GM21423 (cell line): Measurements from ENCODE around the gene SRSF12.
"Not testable (repeated sequence)": the region's sequence is repeated elsewhere in the genome, so short reads cannot be mapped to it uniquely, and the experiment has no call there.

ENCODE experiments used
- ATAC-seq: cut with Tn5 transposase; IDR thresholded peaks from one replicate; pipeline ENCODE4 v1.9.1; 2021; ENCODE audit warnings: mild to moderate bottlenecking, moderate library complexity; ENCODE audit not compliant: unreplicated experiment

SRSF12 gene

DNA sequence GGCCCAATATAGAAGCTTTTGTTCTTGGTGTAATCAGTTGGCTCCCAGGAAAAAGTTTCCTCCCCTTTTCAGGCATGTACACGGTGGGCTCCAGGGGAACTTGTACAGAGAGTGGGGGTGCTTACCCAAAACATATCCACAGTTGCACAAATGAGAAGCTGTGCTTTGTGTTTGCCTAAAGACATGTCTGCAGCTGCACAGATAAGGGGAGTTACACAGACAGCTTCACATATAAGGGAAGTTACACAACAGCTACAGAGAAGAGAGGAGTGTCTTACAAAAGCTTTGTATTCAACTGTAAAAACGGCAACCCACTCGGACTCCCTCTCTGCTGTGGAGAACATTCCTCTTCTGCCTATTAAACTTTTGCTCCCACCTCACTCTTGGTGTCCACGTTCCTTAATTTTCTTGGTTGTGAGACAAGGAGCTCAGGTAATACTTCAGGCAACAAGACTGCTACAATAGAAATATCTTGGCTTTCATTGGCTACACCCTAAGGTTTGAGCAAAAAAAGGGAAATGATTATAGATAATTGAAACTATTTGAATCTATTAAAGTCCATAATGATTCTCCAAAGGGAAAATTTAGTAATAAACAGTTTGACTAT lies 44.8 kb downstream of the SRSF12 start:
- ATAC-seq = no peak

GRCh38 chr6:89071036-89071435 lies 46.8 kb downstream of the SRSF12 start:
- no peak for ATAC-seq

DNA sequence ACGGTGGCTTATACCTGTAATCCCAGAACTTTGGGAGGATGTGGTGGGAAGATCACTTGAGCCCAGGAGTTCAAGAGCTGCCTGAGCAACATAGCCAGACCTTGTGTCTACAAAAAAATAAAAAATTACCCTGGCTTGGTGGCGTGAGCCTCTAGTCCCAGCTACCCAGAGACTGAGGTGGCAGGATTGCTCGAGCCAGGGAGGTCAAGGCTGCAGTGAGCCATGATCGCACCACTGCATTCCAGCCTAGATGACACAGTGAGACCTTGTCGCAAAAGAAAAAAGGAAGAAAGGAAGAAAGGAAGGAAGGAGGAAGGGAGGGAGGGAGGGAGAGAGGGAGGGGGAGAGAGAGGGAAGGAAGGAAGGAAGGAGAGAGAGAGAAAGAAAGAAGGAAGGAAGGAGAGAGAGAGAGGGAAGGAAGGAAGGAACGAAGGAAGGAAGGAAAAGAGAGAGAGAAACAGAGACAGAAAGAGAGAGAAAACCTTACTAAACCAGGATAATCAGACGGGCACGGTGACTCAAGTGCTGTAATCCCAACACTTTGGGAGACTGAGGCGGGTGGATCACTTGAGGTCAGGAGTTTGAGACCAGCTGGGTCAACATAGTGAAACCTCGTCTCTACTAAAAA lies 48.2 kb downstream of the SRSF12 start:
- ATAC-seq = no peak

- ATAC-seq = no peak
Measured at GRCh38 chr6:89068695-89069094, 49.2 kb downstream of the SRSF12 start.

- ATAC-seq = no peak
Measured at GRCh38 chr6:89067796-89068195, 50.1 kb downstream of the SRSF12 start.

DNA sequence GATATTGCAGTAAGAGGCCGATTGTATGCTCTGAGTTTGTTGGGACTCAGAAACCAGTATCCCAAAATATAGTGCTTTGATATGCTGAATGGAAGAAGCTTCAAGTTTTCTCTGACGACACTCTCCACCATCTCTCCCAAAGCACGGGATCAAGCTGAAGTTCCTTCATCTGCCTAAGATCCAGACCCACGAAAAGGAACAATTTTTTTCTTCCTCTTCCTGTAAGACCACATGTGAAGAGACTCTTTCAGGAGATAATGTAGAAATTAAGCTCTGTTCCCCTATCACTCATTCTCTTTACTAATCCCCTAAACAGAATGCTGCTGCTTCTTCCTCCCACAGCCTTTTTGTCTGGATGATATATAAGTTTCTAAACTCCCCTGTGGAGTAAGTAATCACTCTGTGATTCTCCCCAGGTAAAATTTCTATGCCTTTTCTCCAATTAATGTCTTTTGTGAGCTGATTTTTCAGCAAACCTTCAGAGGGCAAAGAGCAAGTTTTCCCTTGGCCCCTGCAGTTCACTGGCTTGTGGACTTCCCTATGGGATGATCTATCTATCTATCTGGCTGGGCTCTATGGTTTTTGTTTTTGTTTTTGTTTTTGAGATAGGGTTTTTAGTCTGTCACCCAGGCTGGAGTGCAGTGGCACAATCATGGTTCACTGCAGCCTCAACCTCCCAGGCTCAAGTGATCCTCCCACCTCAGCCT lies 50.8 kb downstream of the SRSF12 start:
- ATAC-seq = no peak

DNA sequence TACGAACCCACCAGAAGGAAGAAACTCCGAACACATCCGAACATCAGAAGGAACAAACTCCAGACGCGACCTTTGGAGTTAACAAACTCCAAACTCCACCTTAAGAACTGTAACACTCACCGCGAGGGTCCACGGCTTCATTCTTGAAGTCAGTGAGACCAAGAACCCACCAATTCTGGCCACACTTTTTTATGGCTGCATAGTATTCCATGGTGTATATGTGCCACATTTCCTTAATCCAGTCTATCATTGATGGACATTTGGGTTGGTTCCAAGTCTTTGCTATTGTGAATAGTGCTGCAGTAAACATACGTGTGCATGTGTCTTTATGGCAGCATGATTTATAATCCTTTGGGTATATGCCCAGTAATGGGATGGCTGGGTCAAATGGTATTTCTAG lies 51.8 kb downstream of the SRSF12 start:
- ATAC-seq = not testable (repeated sequence)

- not testable (repeated sequence) for ATAC-seq
Measured at GRCh38 chr6:89064931-89065330, 52.9 kb downstream of the SRSF12 start.

- ATAC-seq = no peak
Measured at GRCh38 chr6:89063881-89064280, 54.0 kb downstream of the SRSF12 start.

DNA sequence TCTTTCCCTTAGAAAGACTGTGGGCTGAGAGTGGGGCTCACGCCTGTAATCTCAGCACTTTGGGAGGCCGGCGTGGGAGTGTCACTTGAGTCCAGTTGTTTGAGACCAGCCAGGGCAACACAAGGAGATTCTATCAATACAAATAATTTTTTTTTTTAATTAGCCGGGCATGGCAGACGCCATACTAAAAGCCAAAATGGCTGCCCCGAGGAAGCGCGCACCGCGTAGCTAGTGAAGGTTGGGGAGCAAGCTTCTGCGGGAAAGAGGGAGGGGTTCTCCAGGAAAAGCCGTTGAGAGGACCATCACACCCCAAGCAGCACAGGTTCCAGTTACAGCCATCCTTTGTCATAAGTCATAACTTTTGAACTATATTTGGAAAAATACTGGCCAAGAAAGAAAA lies 58.6 kb downstream of the SRSF12 start:
- no peak for ATAC-seq

DNA sequence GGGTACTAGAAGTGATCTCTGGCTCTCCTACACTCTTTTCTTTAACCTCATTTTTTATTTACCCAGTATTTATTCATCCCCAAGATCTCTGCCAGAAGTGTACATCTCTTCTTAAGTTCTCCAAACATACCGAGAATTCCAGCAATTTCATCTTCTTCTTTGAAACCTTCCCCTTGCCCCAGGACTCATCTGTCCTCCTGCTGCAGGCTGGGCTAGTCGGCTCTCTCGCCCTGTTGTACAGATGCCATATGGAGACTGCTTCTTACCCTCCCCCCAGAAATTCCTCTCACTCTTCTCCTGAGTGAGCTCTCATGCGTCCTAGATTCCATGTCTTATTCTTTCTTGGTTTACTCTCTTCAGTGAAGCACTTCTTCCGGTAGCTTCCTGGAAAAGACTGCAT lies 59.2 kb downstream of the SRSF12 start:
- no peak for ATAC-seq

GRCh38 chr6:89057759-89058158 lies 60.1 kb downstream of the SRSF12 start:
- no peak for ATAC-seq

DNA sequence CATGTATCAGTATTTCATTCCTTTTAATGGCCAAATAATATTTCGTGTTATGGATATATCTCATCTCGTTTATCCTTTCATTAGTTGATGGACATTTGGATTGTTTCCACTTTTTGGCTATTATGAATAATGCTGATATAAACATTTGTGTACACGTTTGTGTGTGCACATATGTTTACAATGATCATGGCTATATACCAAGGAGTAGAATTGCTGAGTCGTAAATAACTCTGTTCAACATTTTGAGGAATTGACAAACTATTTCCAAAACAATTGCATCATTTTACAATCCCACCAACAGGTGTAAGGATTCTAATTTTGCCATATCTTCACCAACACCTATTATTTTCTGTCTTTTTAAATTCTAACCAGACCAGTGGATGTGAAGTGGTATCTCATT lies 63.7 kb downstream of the SRSF12 start:
- no peak for ATAC-seq

GRCh38 chr6:89051676-89052075 lies 66.2 kb downstream of the SRSF12 start:
- no peak for ATAC-seq

DNA sequence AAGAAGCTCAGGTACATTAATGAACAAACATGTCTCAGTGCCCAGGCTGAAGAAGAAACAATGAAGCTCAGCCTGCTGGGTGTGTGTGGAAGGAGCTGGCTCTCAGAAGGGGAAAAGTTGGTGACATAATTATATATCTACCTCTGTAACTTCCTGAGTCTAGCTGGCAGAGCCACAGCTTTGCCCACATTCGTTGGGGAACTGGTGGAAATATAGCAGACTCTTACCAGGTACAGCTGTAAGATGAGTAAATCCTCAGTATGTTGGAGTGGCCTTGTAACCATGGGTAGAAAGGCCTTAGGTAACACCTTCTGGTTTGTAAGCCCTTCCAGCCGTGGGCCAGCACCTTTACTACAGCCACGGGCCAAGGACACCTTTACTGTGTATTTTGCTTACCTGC lies 67.2 kb downstream of the SRSF12 start:
- ATAC-seq = no peak

DNA sequence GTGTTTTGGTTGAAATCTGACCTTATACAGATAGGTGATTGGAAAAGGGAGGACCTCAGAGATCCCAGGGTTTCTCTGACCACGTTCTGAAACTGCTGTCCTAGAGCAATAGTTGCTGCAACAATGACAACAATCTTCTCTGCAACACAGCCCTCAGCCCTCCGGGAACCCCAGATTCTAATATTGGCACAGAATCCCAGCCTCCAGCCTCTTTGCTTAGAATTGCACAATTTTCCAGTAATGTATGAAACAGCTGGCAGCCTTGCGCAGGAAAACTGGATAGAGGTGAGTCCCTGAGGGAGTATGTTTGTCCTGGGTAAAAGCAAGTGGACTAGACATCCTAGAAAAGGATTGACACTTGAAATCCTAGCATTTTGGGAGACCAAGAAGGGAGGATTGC lies 67.7 kb downstream of the SRSF12 start:
- no peak for ATAC-seq

- ATAC-seq = no peak
Measured at GRCh38 chr6:89048985-89049384, 68.9 kb downstream of the SRSF12 start.

DNA sequence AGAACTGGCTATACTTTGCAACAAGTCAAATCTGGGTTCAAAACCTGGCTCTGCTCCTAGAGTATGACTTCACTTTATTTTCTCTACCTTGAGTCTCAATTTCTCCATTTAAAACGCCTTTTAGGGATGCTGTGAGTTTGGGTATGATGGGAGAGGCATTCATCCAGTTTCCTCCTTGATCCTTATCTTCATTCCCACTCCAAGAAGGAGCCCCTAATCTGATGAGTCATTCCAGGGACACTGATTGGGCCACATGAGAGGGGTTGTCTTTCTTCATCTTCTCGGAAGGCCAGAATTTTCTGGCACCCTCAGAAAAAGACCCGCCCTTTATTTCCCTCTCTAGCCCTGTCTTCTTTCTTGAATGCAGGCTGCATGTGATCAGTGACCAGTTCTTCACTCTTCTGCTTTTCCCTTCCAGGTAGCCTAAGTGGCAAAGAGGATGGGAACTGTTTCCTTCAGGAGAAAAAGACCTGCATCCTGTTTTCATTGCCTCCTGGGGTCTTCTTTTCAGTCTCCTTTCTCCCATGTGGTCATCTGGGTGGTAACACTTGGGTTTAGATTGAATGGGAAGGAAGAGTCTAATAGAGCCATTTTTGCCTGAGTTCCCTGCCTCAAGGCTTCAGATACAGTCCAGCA lies 69.5 kb downstream of the SRSF12 start:
- no peak for ATAC-seq

DNA sequence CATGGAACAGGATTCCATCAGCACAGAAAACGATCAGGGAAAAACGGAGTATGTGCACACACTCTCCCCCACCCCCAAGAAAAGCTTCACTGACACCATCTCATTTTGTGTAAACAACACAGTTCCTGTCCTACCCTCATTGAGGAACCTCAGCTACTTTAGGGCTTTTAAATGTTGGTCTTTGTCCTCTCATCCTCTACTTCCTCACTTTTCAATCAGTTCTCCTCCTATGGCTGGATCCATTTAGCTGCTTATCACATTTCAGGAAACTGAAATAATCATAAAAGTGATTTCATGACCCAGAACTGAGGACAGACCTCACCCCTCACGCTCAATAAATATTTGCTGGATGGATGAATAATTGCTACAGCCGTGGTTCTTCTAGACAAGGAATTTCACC lies 70.4 kb downstream of the SRSF12 start:
- ATAC-seq = no peak
